Iris pigment epithelial cell (primary cell): ENCODE data around the gene BRICD5.

Source experiments
- DNase-seq: peaks from one replicate; pipeline ENCODE4 v3.0.0-alpha.2; 2011; ENCODE audit warnings: low read depth

The BRICD5 gene

DNA sequence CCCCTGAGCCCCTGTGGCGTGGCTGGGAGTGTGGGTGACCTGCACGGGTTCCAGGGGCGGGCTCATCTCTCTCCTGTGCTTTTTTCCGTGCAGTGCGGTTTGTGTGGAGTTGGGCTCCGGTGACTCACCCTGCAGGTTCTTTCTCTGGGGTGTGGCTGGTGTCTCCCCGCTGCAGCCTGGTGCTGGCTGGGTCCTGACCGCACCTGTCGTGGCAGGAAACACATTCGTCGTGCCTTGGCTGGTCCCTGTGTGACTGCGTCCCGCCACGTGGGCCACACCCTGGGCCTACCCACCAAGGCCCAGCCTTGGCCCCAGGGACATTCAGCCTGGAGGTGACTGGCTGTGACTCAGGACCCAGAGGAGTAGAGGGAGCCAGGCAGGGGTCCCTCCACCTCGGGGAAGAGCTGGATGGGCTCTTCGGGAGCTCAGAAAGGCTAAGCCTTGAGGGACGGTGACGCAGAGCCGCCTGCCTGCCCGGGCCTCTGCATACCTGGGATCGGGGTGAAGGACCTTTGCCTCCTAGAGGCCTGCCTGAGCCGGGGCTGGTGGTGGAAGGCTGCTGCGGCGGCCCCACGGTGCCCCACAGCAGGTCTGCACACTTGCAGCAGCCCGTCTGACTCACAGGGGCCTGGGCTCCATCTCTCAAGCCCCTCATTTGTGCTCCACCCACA lies 47.3 kb downstream of the BRICD5 start:
- DNase-seq = no peak

GRCh38 chr16:2162676-2163118 lies 48.0 kb downstream of the BRICD5 start:
- no peak for DNase-seq

GRCh38 chr16:2161911-2162310 lies 48.8 kb downstream of the BRICD5 start:
- no peak for DNase-seq

DNA sequence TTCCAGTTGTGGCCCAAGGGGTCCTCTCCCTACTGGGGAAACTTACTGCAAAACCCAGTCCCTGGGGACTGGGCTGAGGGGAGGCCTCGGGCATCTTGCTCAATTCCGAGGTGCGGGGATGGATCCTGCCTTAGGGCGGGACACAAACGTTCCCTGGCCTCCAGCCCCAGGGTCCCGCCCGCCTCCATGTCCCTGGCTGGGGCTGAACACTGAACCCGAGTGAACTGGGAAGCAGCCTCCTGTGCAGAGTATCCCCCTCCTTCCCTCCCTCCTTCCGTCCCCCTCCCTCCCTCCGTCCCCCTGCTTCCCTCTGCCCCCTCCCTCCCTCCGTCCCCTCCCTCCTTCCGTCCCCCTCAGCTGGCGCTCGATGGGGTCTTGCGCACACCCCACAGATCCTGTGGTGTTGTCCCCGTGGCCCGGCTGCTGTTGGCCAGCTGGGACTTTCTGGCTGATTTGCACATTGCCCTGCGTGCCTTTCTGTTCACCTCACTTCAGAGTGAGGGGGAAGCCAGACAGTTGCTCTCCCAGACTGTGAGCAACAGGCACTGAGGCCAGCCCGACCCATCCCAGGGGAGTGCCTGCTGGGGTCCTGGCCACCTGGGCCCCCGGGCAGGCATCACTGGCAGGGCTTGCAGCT lies 49.6 kb downstream of the BRICD5 start:
- peak; percentile 70 for DNase-seq
